Tibial nerve (tissue), 4 donors: Measurements from ENCODE around the gene BICD1. TPM values are rescaled to one million over a fixed set of nuclear protein-coding genes. Genes with fewer than 3 reads are reported as not detected.

Experiments used
- DNase-seq, 2 donors: peaks; one replicate each; pipeline ENCODE4 v3.0.0-alpha.2; 2019; ENCODE audit warnings: low spot score in 2 of 2
- H3K27ac ChIP-seq, 4 donors: fragments of 200-600 bp; sonication (generic) in 3 of 4; one replicate each; pipeline ENCODE4 v1.5.1; 2017 to 2019; ENCODE audit warnings: mild to moderate bottlenecking in 1 of 4
- H3K27me3 ChIP-seq, 2 donors: fragments of 200-600 bp; sonication (generic) in 1 of 2; one replicate each; pipeline versions ENCODE4 v1.5.1 to v1.6.0; 2017 to 2019
- H3K36me3 ChIP-seq, 3 donors: fragments of 200-600 bp; sonication (generic); one replicate each; pipeline ENCODE4 v1.5.1; 2018 to 2019
- H3K4me1 ChIP-seq, 4 donors: fragments of 200-600 bp; sonication (generic) in 3 of 4; one replicate each; pipeline ENCODE4 v1.5.1; 2017 to 2019
- H3K4me3 ChIP-seq, 4 donors: fragments of 200-600 bp; sonication (generic) in 3 of 4; one replicate each; pipeline ENCODE4 v1.5.1; 2017 to 2019; ENCODE audit warnings: mild to moderate bottlenecking in 1 of 4, moderate library complexity in 1 of 4
- H3K9me3 ChIP-seq, 4 donors: fragments of 200-600 bp; sonication (generic) in 3 of 4; one replicate each; pipeline ENCODE4 v1.5.1; 2017 to 2019
- CTCF ChIP-seq, 5 experiments: fragments of 200-600 bp in 3 of 5; fragments of 450-650 bp in 2 of 5; sonication (generic) in 3 of 5; IDR thresholded peaks; one replicate each; pipeline ENCODE4 v1.5.1; 2016 to 2019; ENCODE audit warnings: antibody characterized with exemption in 5 of 5, mild to moderate bottlenecking in 3 of 5, moderate library complexity in 2 of 5
- EP300 ChIP-seq, 2 donors: sonication (generic); formaldehyde crosslinking; IDR thresholded peaks; one replicate each; pipeline ENCODE4 v1.6.1; 2017; ENCODE audit warnings: antibody characterized with exemption in 2 of 2, mild to moderate bottlenecking in 1 of 2
- POLR2A ChIP-seq, 2 donors: fragments of 450-650 bp; IDR thresholded peaks; one replicate each; pipeline ENCODE4 v1.6.1; 2017; ENCODE audit warnings: antibody characterized with exemption in 2 of 2, mild to moderate bottlenecking in 2 of 2, moderate library complexity in 2 of 2
- WGBS, 2 donors: methylation state at CpG; one replicate each; pipeline ENCODE4 v1.1.5; 2018; 5-methylcytosine and 5-hydroxymethylcytosine counted together
- total RNA-seq, 4 donors: library from RNA; depleted of rRNA; stranded (reverse); fragments of >200 nt; gene quantifications; one replicate each; pipeline ENCODE4 v1.1.0, GENCODE V29; 2016

BICD1 gene
- total RNA-seq, 4 donors from 2014 or later, result 34.9 to 58.8 (median 49.2) TPM

DNA sequence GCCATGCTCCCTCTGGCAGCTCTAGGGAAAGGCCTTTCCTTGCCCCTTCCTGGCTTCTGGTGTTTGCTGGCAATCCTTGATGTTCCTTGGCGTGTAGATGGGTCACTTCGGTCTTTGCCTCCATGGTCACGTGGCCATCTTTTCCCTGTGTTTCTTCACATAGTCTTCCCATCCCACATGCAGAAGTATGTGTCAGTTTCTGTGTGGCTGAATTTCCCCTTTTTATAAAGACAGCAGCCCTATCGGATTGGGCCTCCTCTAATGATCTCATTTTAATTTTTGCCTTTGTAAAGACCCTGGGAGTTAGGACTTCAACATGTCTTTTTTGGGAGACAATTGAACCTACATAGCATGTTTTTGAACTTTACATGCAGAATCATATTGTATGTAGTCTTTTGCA, 185.5 kb downstream of the BICD1 start:
- Histone ChIP-seq H3K36me3 (no peaks in the 10 kb centered on the region), H3K4me3 (no peak overlapping the region), H3K9me3 (no peaks in the 10 kb centered on the region), H3K4me1 (peaks cover 0 to 17% (median 0%) of the 10 kb centered on the region in 4 donors), H3K27me3 (no peaks in the 10 kb centered on the region), H3K27ac (no peak overlapping the region)
- 57 to 58% methylated on average over 4 of the region's 4 CpGs for WGBS, 2 donors
- no peak for TF ChIP-seq CTCF (IDR thresholded peaks at IDR 0.05)
- TF ChIP-seq POLR2A (IDR thresholded peaks at IDR 0.05), result no peak
- no peak for TF ChIP-seq EP300 (IDR thresholded peaks at IDR 0.05)
- DNase-seq, result no peak

DNA sequence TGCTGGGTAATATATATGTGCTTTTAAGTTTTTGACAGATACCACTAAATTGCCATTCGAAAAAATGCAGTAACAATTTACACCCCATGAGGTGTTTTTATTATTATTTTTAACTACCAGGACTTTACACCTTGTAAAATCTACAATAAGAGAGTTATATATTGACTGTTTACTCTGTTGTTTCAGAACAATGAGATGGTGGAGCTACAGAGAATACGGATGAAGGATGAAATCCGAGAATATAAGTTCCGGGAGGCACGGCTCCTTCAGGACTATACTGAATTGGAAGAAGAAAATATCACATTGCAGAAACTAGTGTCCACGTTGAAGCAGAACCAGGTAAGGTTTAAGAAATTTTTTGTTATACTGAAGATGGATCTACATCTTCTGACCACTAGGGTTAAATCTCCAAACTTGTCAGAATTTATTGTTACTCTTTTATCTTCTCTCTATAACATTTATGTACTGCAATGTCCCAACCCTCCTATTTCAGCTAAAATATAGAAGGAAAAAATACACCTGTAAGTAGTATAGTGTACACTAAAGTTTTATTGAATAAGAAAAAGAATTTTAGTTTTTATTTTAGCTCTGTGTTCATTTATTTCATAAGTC, 187.3 kb downstream of the BICD1 start:
- no peak overlapping the region for H3K4me3 ChIP-seq
- H3K27ac ChIP-seq, result no peak overlapping the region
- TF ChIP-seq CTCF (IDR thresholded peaks at IDR 0.05) (no peak), POLR2A (IDR thresholded peaks at IDR 0.05) (no peak), EP300 (IDR thresholded peaks at IDR 0.05) (no peak)
- 90 to 92% methylated on average over 6 of the region's 6 CpGs for WGBS, 2 donors
- DNase-seq, result no peak
- H3K36me3 ChIP-seq, result no peaks in the 10 kb centered on the region
- no peaks in the 10 kb centered on the region for H3K27me3 ChIP-seq
- no peaks in the 10 kb centered on the region for H3K9me3 ChIP-seq
- peaks cover 0 to 17% (median 0%) of the 10 kb centered on the region in 4 donors for H3K4me1 ChIP-seq

DNA sequence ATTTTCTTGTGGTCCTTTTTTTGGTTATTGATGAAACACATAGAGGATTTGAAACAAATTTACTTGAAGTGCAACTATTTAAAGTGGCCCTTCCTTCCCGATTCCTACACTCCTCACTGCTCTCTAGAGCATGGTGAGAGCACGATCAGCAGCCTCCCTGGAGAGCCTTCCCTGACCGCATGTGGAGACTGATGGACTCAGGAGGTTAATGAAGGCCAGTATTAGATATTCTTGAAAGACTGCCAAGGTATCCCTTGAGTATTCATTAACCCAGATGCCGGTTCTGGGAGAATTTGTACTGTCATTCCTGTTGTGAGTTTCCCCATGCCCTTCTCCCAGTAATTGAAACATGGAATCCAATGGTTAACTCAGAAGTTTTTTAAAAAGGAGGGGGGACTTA, 189.9 kb downstream of the BICD1 start:
- 30% methylated on average over 4 of the region's 4 CpGs for WGBS, 2 donors

GRCh38 chr12:32298917-32299316, 192.3 kb downstream of the BICD1 start:
- H3K4me3 ChIP-seq, result no peak overlapping the region
- peaks cover 0 to 4% (median 0%) of the 10 kb centered on the region in 4 donors for H3K4me1 ChIP-seq
- 61 to 63% methylated on average over 3 of the region's 3 CpGs for WGBS, 2 donors
- no peaks in the 10 kb centered on the region for H3K36me3 ChIP-seq
- DNase-seq, result no peak
- no peak for TF ChIP-seq POLR2A (IDR thresholded peaks at IDR 0.05)
- TF ChIP-seq EP300 (IDR thresholded peaks at IDR 0.05), result no peak
- no peak for TF ChIP-seq CTCF (IDR thresholded peaks at IDR 0.05)
- H3K9me3 ChIP-seq, result no peaks in the 10 kb centered on the region
- no peaks in the 10 kb centered on the region for H3K27me3 ChIP-seq
- no peak overlapping the region for H3K27ac ChIP-seq

More for the DNA sequence above, 189.9 kb downstream of the BICD1 start:
- no peak for DNase-seq
- no peak overlapping the region for H3K27ac ChIP-seq
- H3K4me1 ChIP-seq, result peaks cover 0 to 8% (median 0%) of the 10 kb centered on the region in 4 donors
- TF ChIP-seq EP300 (IDR thresholded peaks at IDR 0.05), result no peak
- no peak for TF ChIP-seq POLR2A (IDR thresholded peaks at IDR 0.05)
- TF ChIP-seq CTCF (IDR thresholded peaks at IDR 0.05), result no peak
- H3K4me3 ChIP-seq, result no peak overlapping the region
- H3K9me3 ChIP-seq, result no peaks in the 10 kb centered on the region
- no peaks in the 10 kb centered on the region for H3K36me3 ChIP-seq
- no peaks in the 10 kb centered on the region for H3K27me3 ChIP-seq

GRCh38 chr12:32301216-32301615, 194.6 kb downstream of the BICD1 start:
- H3K9me3 ChIP-seq, result no peaks in the 10 kb centered on the region
- H3K27me3 ChIP-seq, result no peaks in the 10 kb centered on the region
- H3K4me3 ChIP-seq, result no peak overlapping the region
- peaks cover 0 to 4% (median 0%) of the 10 kb centered on the region in 4 donors for H3K4me1 ChIP-seq
- 88 to 89% methylated on average over 5 of the region's 5 CpGs for WGBS, 2 donors
- no peak overlapping the region for H3K27ac ChIP-seq
- no peak for DNase-seq
- peaks cover 0 to 7% (median 0%) of the 10 kb centered on the region in 3 donors for H3K36me3 ChIP-seq
- TF ChIP-seq CTCF (IDR thresholded peaks at IDR 0.05) (no peak), POLR2A (IDR thresholded peaks at IDR 0.05) (no peak), EP300 (IDR thresholded peaks at IDR 0.05) (no peak)
